B cell (primary cell): ENCODE measurements around the gene DOC2B. TPM values are rescaled to one million over a fixed set of nuclear protein-coding genes. Genes with fewer than 3 reads are reported as not detected.

Source experiments
- ATAC-seq: fragments of 200-7000 bp; cut with Tn5 transposase; one replicate; pipeline ENCODE4 v1.10.0; 2021; ENCODE audit warnings: low read depth, mild to moderate bottlenecking, moderate number of reproducible peaks, moderate library complexity
- CTCF ChIA-PET: fragments of 350-600 bp; sonication (Branson Sonifier 250); formaldehyde crosslinking; loops from one replicate; lab custom pipeline; 2021; ENCODE audit warnings: antibody characterized with exemption, inconsistent platforms; lab: Charles Lee
- POLR2A ChIA-PET: fragments of 350-600 bp; sonication (Branson Sonifier 250); formaldehyde crosslinking; loops from one replicate; lab custom pipeline; 2021; ENCODE audit warnings: antibody characterized with exemption; lab: Charles Lee
- DNase-seq: peaks from one replicate; pipeline ENCODE4 v3.0.0; 2013
- H2AFZ ChIP-seq: 2 replicates; pipeline ENCODE4 v1.6.1; 2012; ENCODE audit warnings: mild to moderate bottlenecking, low read depth, low read length; ENCODE audit not compliant: insufficient read depth, poor library complexity, severe bottlenecking
- H3K27ac ChIP-seq, 2 donors: 1 replicate in 1 of 2; 2 replicates in 1 of 2; pipeline ENCODE4 v1.5.1; 2012 to 2013; ENCODE audit warnings: low read length in 2 of 2, mild to moderate bottlenecking in 2 of 2, moderate library complexity in 1 of 2
- H3K27me3 ChIP-seq, 4 experiments: fragments of 200-600 bp in 1 of 4; sonication (generic) in 1 of 4; replicated peaks in 1 of 4; 1 replicate in 2 of 4; 2 replicates in 2 of 4; pipeline versions ENCODE4 v1.6.1 to v1.7.0; 2013 to 2016; ENCODE audit warnings: low read length in 3 of 4, mild to moderate bottlenecking in 2 of 4, mixed read lengths in 1 of 4, moderate library complexity in 1 of 4; ENCODE audit not compliant: insufficient read depth in 4 of 4, control insufficient read depth in 3 of 4; ENCODE audit errors: control extremely low read depth in 1 of 4
- H3K36me3 ChIP-seq, 2 experiments: replicated peaks in 1 of 2; 1 replicate in 1 of 2; 2 replicates in 1 of 2; pipeline versions ENCODE4 v1.6.1 to v1.7.1; 2013; ENCODE audit warnings: low read length in 1 of 2; ENCODE audit not compliant: insufficient read depth in 2 of 2, control insufficient read depth in 1 of 2; ENCODE audit errors: control extremely low read depth in 1 of 2, extremely low read depth in 1 of 2
- H3K4me1 ChIP-seq, 2 donors: fragments of 200-600 bp in 1 of 2; sonication (generic) in 1 of 2; 1 replicate in 1 of 2; 2 replicates in 1 of 2; pipeline versions ENCODE4 v1.5.1 to v1.6.1; 2013 to 2017; ENCODE audit warnings: low read length in 2 of 2; ENCODE audit not compliant: control insufficient read depth in 2 of 2, insufficient read depth in 2 of 2
- H3K4me2 ChIP-seq: replicated peaks from 2 replicates; pipeline ENCODE3; 2012; ENCODE audit warnings: mild to moderate bottlenecking, low read depth, low read length; ENCODE audit not compliant: poor library complexity, severe bottlenecking
- H3K4me3 ChIP-seq, 5 experiments: fragments of 200-600 bp in 1 of 5; sonication (generic) in 1 of 5; 1 replicate in 3 of 5; 2 replicates in 2 of 5; pipeline versions ENCODE4 v1.5.1 to v1.7.0; 2011 to 2016; ENCODE audit warnings: low read length in 4 of 5, mild to moderate bottlenecking in 4 of 5, low read depth in 2 of 5, control low read depth in 1 of 5, moderate library complexity in 1 of 5; ENCODE audit not compliant: insufficient read depth in 1 of 5; ENCODE audit errors: control extremely low read depth in 1 of 5, extremely low read depth in 1 of 5
- H3K79me2 ChIP-seq: fragments of 200-600 bp; sonication (generic); one replicate; pipeline ENCODE4 v1.6.0; 2016; ENCODE audit warnings: low read length; ENCODE audit not compliant: control insufficient read depth, insufficient read depth
- H3K9ac ChIP-seq: fragments of 200-600 bp; sonication (generic); 2 replicates; pipeline ENCODE4 v1.6.1; 2017; ENCODE audit warnings: mild to moderate bottlenecking, low read length, moderate library complexity
- H3K9me3 ChIP-seq, 3 donors: one replicate each; pipeline versions ENCODE4 v1.6.1 to v1.7.1; 2013; ENCODE audit warnings: low read length in 2 of 3; ENCODE audit not compliant: control insufficient read depth in 2 of 3, insufficient read depth in 1 of 3; ENCODE audit errors: control extremely low read depth in 1 of 3
- H4K20me1 ChIP-seq: 2 replicates; pipeline ENCODE4 v1.6.0; 2012; ENCODE audit warnings: mild to moderate bottlenecking, low read length; ENCODE audit not compliant: insufficient read depth, control insufficient read depth, poor library complexity, severe bottlenecking
- H3K27ac Mint-ChIP-seq: one replicate; pipeline ENCODE4 v1.8.0; 2021; ENCODE audit warnings: mixed read lengths
- H3K27me3 Mint-ChIP-seq: one replicate; pipeline ENCODE4 v1.8.0; 2021; ENCODE audit warnings: mixed read lengths
- H3K4me1 Mint-ChIP-seq: one replicate; pipeline ENCODE4 v1.8.0; 2021; ENCODE audit warnings: mixed read lengths
- H3K4me3 Mint-ChIP-seq: one replicate; pipeline ENCODE4 v1.8.0; 2021; ENCODE audit warnings: mixed read lengths
- H3K9me3 Mint-ChIP-seq: one replicate; pipeline ENCODE4 v1.8.0; 2022; ENCODE audit warnings: mixed read lengths; ENCODE audit not compliant: insufficient read depth
- EZH2 ChIP-seq: IDR thresholded peaks from 2 replicates; pipeline ENCODE4 v1.6.1; 2012; ENCODE audit warnings: borderline replicate concordance, low read depth, mild to moderate bottlenecking, moderate library complexity, low read length; ENCODE audit not compliant: insufficient read depth, poor library complexity, severe bottlenecking
- WGBS: methylation state at CpG from one replicate; pipeline ENCODE4 v1.1.5; 2013; ENCODE audit warnings: missing lambda C conversion rate; ENCODE audit not compliant: insufficient coverage; 5-methylcytosine and 5-hydroxymethylcytosine counted together
- intact Hi-C: fragments of 100-400 bp; cut with micrococcal nuclease; formaldehyde crosslinking; loops from one replicate; pipeline ENCODE4 v1.10.0; 2022
- polyA plus RNA-seq: library from polyadenylated mRNA; depleted of rRNA; stranded (reverse); fragments of >200 nt; gene quantifications from 2 replicates; pipeline ENCODE4 v1.2.3, GENCODE V29; 2012
- total RNA-seq, 2 donors: library from RNA; stranded (reverse); fragments of 120-200 nt in 1 of 2; gene quantifications; 1 replicate in 1 of 2; 2 replicates in 1 of 2; pipeline versions ENCODE4 v1.2.3 to v1.2.4, GENCODE V29; 2013 to 2022
- TF ChIP-seq, protein P1 (sequence below): fragments of 200-600 bp; IDR thresholded peaks from one replicate; pipeline ENCODE4 v1.8.0; 2022; ENCODE audit warnings: antibody characterized with exemption, mild to moderate bottlenecking

The DOC2B gene
- total and polyA plus RNA-seq, 2 donors (not counting 1 experiment from before 2014, with no cell fraction given) = not detected

DNA sequence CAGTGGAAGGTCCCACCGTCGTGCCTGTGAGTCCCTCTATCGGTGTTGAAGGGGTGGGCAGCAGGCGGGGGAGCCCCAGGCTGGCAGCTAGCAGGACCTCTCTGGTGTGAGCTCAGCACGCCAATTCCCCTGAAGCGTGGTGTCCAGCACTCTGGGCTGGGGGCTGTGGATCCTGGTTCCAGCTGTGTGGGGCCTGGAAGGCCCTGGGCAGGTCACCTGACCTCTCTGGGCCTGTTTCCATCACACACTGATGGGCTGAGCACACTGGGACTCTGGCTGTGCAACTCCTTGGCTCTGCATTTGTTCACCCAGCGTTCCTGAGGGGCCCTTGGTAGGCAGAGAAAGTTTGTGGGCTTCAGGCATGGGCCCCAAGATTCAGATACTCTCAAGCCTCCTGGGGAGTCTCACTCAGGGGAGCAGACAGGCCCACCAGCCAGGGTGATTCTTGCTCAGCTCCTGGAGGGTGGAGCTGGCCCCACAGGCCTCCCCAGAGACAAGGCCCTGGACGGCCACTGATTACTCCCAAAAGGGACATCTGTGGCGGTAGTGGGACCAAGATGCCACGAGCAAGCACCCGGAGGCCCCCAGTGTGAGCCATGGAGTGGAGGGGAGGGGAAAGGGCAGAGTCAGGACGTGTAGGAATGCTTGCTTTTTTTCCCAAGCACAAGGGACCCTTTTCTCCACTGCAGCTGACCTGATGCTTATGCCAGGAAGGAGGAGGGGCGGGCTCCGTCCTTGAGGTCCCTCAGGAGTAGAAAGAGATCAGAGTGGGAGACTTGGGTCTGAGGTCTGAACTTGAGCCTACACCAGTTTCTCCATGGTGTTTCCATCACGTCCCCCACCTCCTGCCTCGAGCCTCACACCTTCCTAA is 35.5 kb downstream of the DOC2B start:
- Histone ChIP-seq H3K4me2 (no peak overlapping the region), H3K27me3 (no peaks in the 10 kb centered on the region), H3K9ac (no peak overlapping the region), H3K4me1 (peaks cover 0 to 3% of the 10 kb centered on the region in 2 donors), H3K36me3 (no peaks in the 10 kb centered on the region), H3K27ac (no peak overlapping the region), H3K4me3 (no peak overlapping the region), H2AFZ (no peak overlapping the region), H3K9me3 (peaks cover 0 to 4% (median 0%) of the 10 kb centered on the region in 3 donors), H4K20me1 (no peaks in the 10 kb centered on the region), H3K79me2 (no peaks in the 10 kb centered on the region)
- TF ChIP-seq, protein P1, sequence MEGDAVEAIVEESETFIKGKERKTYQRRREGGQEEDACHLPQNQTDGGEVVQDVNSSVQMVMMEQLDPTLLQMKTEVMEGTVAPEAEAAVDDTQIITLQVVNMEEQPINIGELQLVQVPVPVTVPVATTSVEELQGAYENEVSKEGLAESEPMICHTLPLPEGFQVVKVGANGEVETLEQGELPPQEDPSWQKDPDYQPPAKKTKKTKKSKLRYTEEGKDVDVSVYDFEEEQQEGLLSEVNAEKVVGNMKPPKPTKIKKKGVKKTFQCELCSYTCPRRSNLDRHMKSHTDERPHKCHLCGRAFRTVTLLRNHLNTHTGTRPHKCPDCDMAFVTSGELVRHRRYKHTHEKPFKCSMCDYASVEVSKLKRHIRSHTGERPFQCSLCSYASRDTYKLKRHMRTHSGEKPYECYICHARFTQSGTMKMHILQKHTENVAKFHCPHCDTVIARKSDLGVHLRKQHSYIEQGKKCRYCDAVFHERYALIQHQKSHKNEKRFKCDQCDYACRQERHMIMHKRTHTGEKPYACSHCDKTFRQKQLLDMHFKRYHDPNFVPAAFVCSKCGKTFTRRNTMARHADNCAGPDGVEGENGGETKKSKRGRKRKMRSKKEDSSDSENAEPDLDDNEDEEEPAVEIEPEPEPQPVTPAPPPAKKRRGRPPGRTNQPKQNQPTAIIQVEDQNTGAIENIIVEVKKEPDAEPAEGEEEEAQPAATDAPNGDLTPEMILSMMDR = no peak
- TF ChIP-seq EZH2 = no peak
- intact Hi-C loops = loop anchor here (2.0 kb wide), 1 partner anchor 241 kb away; no protein-coding TSS in a partner anchor
- H3K27me3 Mint-ChIP-seq = no peaks in the 10 kb centered on the region
- ChIA-PET POLR2A (no interaction called here), CTCF (interaction anchor here (1.0 to 2.3 kb wide), 2 partner anchors 554 to 850 kb away, joined by 3 to 11 read pairs; partner anchors contain the start of gene TIMM22)
- no peak for ATAC-seq
- H3K4me1 Mint-ChIP-seq = peaks cover 3% of the 10 kb centered on the region
- WGBS = 93% methylated on average over 13 of the region's 16 CpGs
- no peak overlapping the region for H3K27ac Mint-ChIP-seq
- no peak overlapping the region for H3K4me3 Mint-ChIP-seq
- H3K9me3 Mint-ChIP-seq = no peaks in the 10 kb centered on the region
- no peak for DNase-seq
